ENCODE results near the gene STX2.
A peak's percentile ranks its signal among the peaks of the same experiment; 100 is the strongest.
"Not testable (repeated sequence)": the region's sequence is repeated elsewhere in the genome, so short reads cannot be mapped to it uniquely, and the experiment has no call there.

The STX2 gene

GRCh38 chr12:130799051-130799450 is 40.0 kb downstream of the STX2 start:
- DNase-seq (ENCODE audit: low read depth in 2 of 2) = no peak

GRCh38 chr12:130796985-130797686 is 41.9 kb downstream of the STX2 start:
- peak in 1 of 2 experiments; percentile 38 for DNase-seq (ENCODE audit: low read depth in 2 of 2)

- DNase-seq (ENCODE audit: low read depth in 2 of 2) = no peak
Observed at GRCh38 chr12:130795906-130796305, 43.1 kb downstream of the STX2 start.

GRCh38 chr12:130793554-130793849 is 45.5 kb downstream of the STX2 start:
- DNase-seq (ENCODE audit: low read depth in 2 of 2) = no peak

- DNase-seq (ENCODE audit: low read depth in 2 of 2) = no peak
Observed at GRCh38 chr12:130792821-130793553, 46.1 kb downstream of the STX2 start.

GRCh38 chr12:130791629-130792028 is 47.4 kb downstream of the STX2 start:
- no peak for DNase-seq (ENCODE audit: low read depth in 2 of 2)

- DNase-seq (ENCODE audit: low read depth in 2 of 2) = no peak
Observed at GRCh38 chr12:130788515-130788914, 50.5 kb downstream of the STX2 start.

- no peak for DNase-seq (ENCODE audit: low read depth in 2 of 2)
Observed at GRCh38 chr12:130787445-130788410, 51.3 kb downstream of the STX2 start.

GRCh38 chr12:130787041-130787440 is 52.0 kb downstream of the STX2 start:
- DNase-seq (ENCODE audit: low read depth in 2 of 2) = no peak

- DNase-seq (ENCODE audit: low read depth in 2 of 2) = no peak
Observed at GRCh38 chr12:130783110-130783715, 55.8 kb downstream of the STX2 start.

- not testable (repeated sequence) for DNase-seq (ENCODE audit: low read depth in 2 of 2)
Observed at GRCh38 chr12:130782245-130782644, 56.8 kb downstream of the STX2 start.

- DNase-seq (ENCODE audit: low read depth in 2 of 2) = no peak
Observed at GRCh38 chr12:130780880-130781575, 58.0 kb downstream of the STX2 start.

GRCh38 chr12:130780325-130780724 is 58.7 kb downstream of the STX2 start:
- DNase-seq (ENCODE audit: low read depth in 2 of 2) = no peak

- DNase-seq (ENCODE audit: low read depth in 2 of 2) = no peak
Observed at GRCh38 chr12:130778776-130779175, 60.3 kb downstream of the STX2 start.

GRCh38 chr12:130776857-130777339 is 62.2 kb downstream of the STX2 start:
- no peak for DNase-seq (ENCODE audit: low read depth in 2 of 2)

- DNase-seq (ENCODE audit: low read depth in 2 of 2) = peak; percentile 55 to 64
Observed at GRCh38 chr12:130775953-130776856, 62.8 kb downstream of the STX2 start.

- no peak for DNase-seq (ENCODE audit: low read depth in 2 of 2)
Observed at GRCh38 chr12:130770413-130771028, 68.5 kb downstream of the STX2 start.

- no peak for DNase-seq (ENCODE audit: low read depth in 2 of 2)
Observed at GRCh38 chr12:130768120-130768519, 70.9 kb downstream of the STX2 start.

- DNase-seq (ENCODE audit: low read depth in 2 of 2) = no peak
Observed at GRCh38 chr12:130766470-130766869, 72.6 kb downstream of the STX2 start.

All from stimulated activated CD4-positive, alpha-beta T cell treated with anti-CD3 and anti-CD28 coated beads, Interleukin-12 subunit alpha, Interleukin-12 subunit beta, amount 100 ng/mL, for 24 hours (primary cell).